ENCODE measurements around the gene GALNT5. TPM values are rescaled to one million over a fixed set of nuclear protein-coding genes. Genes with fewer than 3 reads are reported as not detected.
"Not testable (repeated sequence)": the region's sequence is repeated elsewhere in the genome, so short reads cannot be mapped to it uniquely, and the experiment has no call there.

Gene GALNT5
- total RNA-seq, 1 donor = 56.5 TPM

GRCh38 chr2:157218911-157219310 is 38.6 kb upstream of the GALNT5 start:
- no peaks in the 10 kb centered on the region for H3K9me3 ChIP-seq (ENCODE audit: low read depth, low read length)
- H3K4me2 ChIP-seq (ENCODE audit: insufficient read depth, low read length) = no peak overlapping the region
- H3K27me3 ChIP-seq (ENCODE audit: insufficient read depth, low read length) = no peaks in the 10 kb centered on the region
- no peak overlapping the region for H3K4me3 ChIP-seq (ENCODE audit: insufficient read depth, low read length)
- DNase-seq (ENCODE audit: insufficient read length, low spot score, missing footprints) = peak; percentile 25
- H4K20me1 ChIP-seq (ENCODE audit: insufficient read depth, low read length) = no peaks in the 10 kb centered on the region
- no peaks in the 10 kb centered on the region for H3K79me2 ChIP-seq (ENCODE audit: insufficient read depth, low read length)
- TF ChIP-seq CTCF (IDR thresholded peaks at IDR 0.05; ENCODE audit: extremely low read depth, low read depth, low read length) = no peak
- no peak overlapping the region for H2AFZ ChIP-seq (ENCODE audit: low read length)
- no peaks in the 10 kb centered on the region for H3K36me3 ChIP-seq (ENCODE audit: insufficient read depth, low read length)
- no peaks in the 10 kb centered on the region for H3K4me1 ChIP-seq (ENCODE audit: insufficient read depth, low read length)
- no peak overlapping the region for H3K27ac ChIP-seq (ENCODE audit: low read depth, low read length)

- Histone ChIP-seq H3K79me2 (ENCODE audit: insufficient read depth, low read length) (no peaks in the 10 kb centered on the region), H2AFZ (ENCODE audit: low read length) (no peak overlapping the region), H3K4me3 (ENCODE audit: insufficient read depth, low read length) (no peak overlapping the region), H3K36me3 (ENCODE audit: insufficient read depth, low read length) (no peaks in the 10 kb centered on the region), H3K9me3 (ENCODE audit: low read depth, low read length) (no peaks in the 10 kb centered on the region), H3K4me1 (ENCODE audit: insufficient read depth, low read length) (no peaks in the 10 kb centered on the region), H3K27ac (ENCODE audit: low read depth, low read length) (no peak overlapping the region), H4K20me1 (ENCODE audit: insufficient read depth, low read length) (no peaks in the 10 kb centered on the region), H3K4me2 (ENCODE audit: insufficient read depth, low read length) (no peak overlapping the region), H3K27me3 (ENCODE audit: insufficient read depth, low read length) (no peaks in the 10 kb centered on the region)
- no peak for DNase-seq (ENCODE audit: insufficient read length, low spot score, missing footprints)
- TF ChIP-seq CTCF (IDR thresholded peaks at IDR 0.05; ENCODE audit: extremely low read depth, low read depth, low read length) = no peak
Observed at GRCh38 chr2:157220502-157220901, 37.0 kb upstream of the GALNT5 start.

GRCh38 chr2:157221394-157221988 is 36.0 kb upstream of the GALNT5 start:
- TF ChIP-seq CTCF (IDR thresholded peaks at IDR 0.05; ENCODE audit: extremely low read depth, low read depth, low read length) = no peak
- no peak overlapping the region for H3K27ac ChIP-seq (ENCODE audit: low read depth, low read length)
- H4K20me1 ChIP-seq (ENCODE audit: insufficient read depth, low read length) = no peaks in the 10 kb centered on the region
- H3K4me3 ChIP-seq (ENCODE audit: insufficient read depth, low read length) = no peak overlapping the region
- DNase-seq (ENCODE audit: insufficient read length, low spot score, missing footprints) = no peak
- no peaks in the 10 kb centered on the region for H3K4me1 ChIP-seq (ENCODE audit: insufficient read depth, low read length)
- H3K9me3 ChIP-seq (ENCODE audit: low read depth, low read length) = no peaks in the 10 kb centered on the region
- no peaks in the 10 kb centered on the region for H3K36me3 ChIP-seq (ENCODE audit: insufficient read depth, low read length)
- H3K4me2 ChIP-seq (ENCODE audit: insufficient read depth, low read length) = no peak overlapping the region
- H3K79me2 ChIP-seq (ENCODE audit: insufficient read depth, low read length) = no peaks in the 10 kb centered on the region
- no peaks in the 10 kb centered on the region for H3K27me3 ChIP-seq (ENCODE audit: insufficient read depth, low read length)
- H2AFZ ChIP-seq (ENCODE audit: low read length) = peak overlapping the region; percentile 43

GRCh38 chr2:157223624-157224205 is 33.8 kb upstream of the GALNT5 start:
- no peak overlapping the region for H2AFZ ChIP-seq (ENCODE audit: low read length)
- H4K20me1 ChIP-seq (ENCODE audit: insufficient read depth, low read length) = no peaks in the 10 kb centered on the region
- H3K9me3 ChIP-seq (ENCODE audit: low read depth, low read length) = no peaks in the 10 kb centered on the region
- H3K4me1 ChIP-seq (ENCODE audit: insufficient read depth, low read length) = no peaks in the 10 kb centered on the region
- no peak for TF ChIP-seq CTCF (IDR thresholded peaks at IDR 0.05; ENCODE audit: extremely low read depth, low read depth, low read length)
- DNase-seq (ENCODE audit: insufficient read length, low spot score, missing footprints) = no peak
- H3K4me2 ChIP-seq (ENCODE audit: insufficient read depth, low read length) = no peak overlapping the region
- no peak overlapping the region for H3K4me3 ChIP-seq (ENCODE audit: insufficient read depth, low read length)
- H3K27me3 ChIP-seq (ENCODE audit: insufficient read depth, low read length) = no peaks in the 10 kb centered on the region
- no peaks in the 10 kb centered on the region for H3K36me3 ChIP-seq (ENCODE audit: insufficient read depth, low read length)
- no peak overlapping the region for H3K27ac ChIP-seq (ENCODE audit: low read depth, low read length)
- no peaks in the 10 kb centered on the region for H3K79me2 ChIP-seq (ENCODE audit: insufficient read depth, low read length)

GRCh38 chr2:157224448-157224847 is 33.1 kb upstream of the GALNT5 start:
- not testable (repeated sequence) for H4K20me1 ChIP-seq (ENCODE audit: insufficient read depth, low read length); H3K4me1 ChIP-seq (ENCODE audit: insufficient read depth, low read length)

More at GRCh38 chr2:157224448-157224847, 33.1 kb upstream of the GALNT5 start:
- not testable (repeated sequence) for H3K36me3 ChIP-seq (ENCODE audit: insufficient read depth, low read length); H3K4me2 ChIP-seq (ENCODE audit: insufficient read depth, low read length); H3K27me3 ChIP-seq (ENCODE audit: insufficient read depth, low read length); H3K79me2 ChIP-seq (ENCODE audit: insufficient read depth, low read length); H3K4me3 ChIP-seq (ENCODE audit: insufficient read depth, low read length); DNase-seq (ENCODE audit: insufficient read length, low spot score, missing footprints); H3K9me3 ChIP-seq (ENCODE audit: low read depth, low read length); H2AFZ ChIP-seq (ENCODE audit: low read length); H3K27ac ChIP-seq (ENCODE audit: low read depth, low read length)

Measured in osteoblast (primary cell).